ENCODE results near the gene MILR1. TPM values are rescaled to one million over a fixed set of nuclear protein-coding genes. Genes with fewer than 3 reads are reported as not detected.

The MILR1 gene
- total and polyA plus RNA-seq, 4 donors = 1.2 to 3.8 (median 1.9) TPM

DNA sequence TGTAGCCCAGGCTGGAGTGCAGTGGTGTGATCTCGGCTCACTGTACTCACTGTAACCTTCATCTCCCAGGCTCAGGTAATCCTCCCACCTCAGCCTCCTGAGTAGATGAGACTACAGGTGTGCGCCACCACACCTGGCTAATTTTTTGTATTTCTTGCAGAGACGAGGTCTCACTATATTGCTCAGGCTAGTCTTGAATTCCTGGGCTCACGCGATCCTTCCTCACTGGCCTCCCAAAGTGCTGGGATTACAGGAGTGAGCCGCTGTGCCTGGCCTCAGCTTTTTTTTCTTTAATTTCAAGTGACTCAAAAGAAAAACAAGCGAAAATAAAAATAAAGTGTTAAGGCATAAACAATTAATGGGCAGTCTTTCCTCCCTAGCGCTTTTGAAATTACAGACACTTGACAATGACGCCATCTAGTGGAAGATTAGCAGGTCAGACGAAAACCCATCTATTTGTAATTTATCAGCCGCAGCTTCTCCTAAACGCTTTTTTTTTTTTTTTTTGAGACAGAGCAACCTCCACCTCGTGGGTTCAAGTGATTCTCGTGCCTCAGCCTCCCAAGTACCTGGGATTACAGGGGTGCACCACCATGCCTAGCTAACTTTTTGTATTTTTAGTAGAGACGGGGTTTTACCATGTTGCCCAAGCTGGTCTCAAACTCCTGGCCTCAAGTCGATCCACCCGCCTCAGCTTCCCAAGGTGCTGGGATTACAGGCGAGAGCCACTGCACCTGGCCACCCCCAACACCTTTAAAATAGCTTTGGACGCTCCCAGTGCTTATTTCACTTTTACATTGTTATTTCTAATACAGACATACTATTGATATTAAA, 30.2 kb upstream of the MILR1 start:
- Histone ChIP-seq H3K4me1 (ENCODE audit: control insufficient read depth in 4 of 4, insufficient read depth in 4 of 4, low read length in 3 of 4) (no peaks in the 10 kb centered on the region), H3K27me3 (ENCODE audit: control insufficient read depth in 4 of 4, insufficient read depth in 4 of 4, low read length in 3 of 4) (no peaks in the 10 kb centered on the region), H3K36me3 (ENCODE audit: control insufficient read depth in 4 of 4, insufficient read depth in 3 of 4, low read depth in 1 of 4, low read length in 3 of 4) (no peaks in the 10 kb centered on the region), H3K4me3 (ENCODE audit: low read depth in 1 of 3, low read length in 3 of 3) (no peak overlapping the region), H3K27ac (ENCODE audit: low read depth in 1 of 2, low read length in 2 of 2) (no peak overlapping the region), H3K9ac (ENCODE audit: low read depth in 1 of 2, low read length in 2 of 2) (no peak overlapping the region), H3K9me3 (ENCODE audit: control insufficient read depth in 4 of 4, low read length in 3 of 4) (no peaks in the 10 kb centered on the region)
- WGBS = 34% methylated on average over 19 of the region's 19 CpGs
- DNase-seq (ENCODE audit: low spot score) = no peak
- TF ChIP-seq GABPA (IDR thresholded peaks at IDR 0.05 in 1 of 2, conservative IDR thresholded peaks at IDR 0.05 in 1 of 2) (no peak), FOXA1 (IDR thresholded peaks at IDR 0.05) (no peak), HNF4A (conservative IDR thresholded peaks at IDR 0.05) (no peak), HNF4G (IDR thresholded peaks at IDR 0.05) (no peak), JUND (IDR thresholded peaks at IDR 0.05) (no peak), YY1 (IDR thresholded peaks at IDR 0.05) (no peak), RAD21 (IDR thresholded peaks at IDR 0.05) (peak; percentile 88 to 91), TAF1 (conservative IDR thresholded peaks at IDR 0.05) (no peak), SP1 (IDR thresholded peaks at IDR 0.05) (no peak), NR2F2 (IDR thresholded peaks at IDR 0.05) (no peak), RXRA (IDR thresholded peaks at IDR 0.05) (no peak), FOXA2 (IDR thresholded peaks at IDR 0.05) (no peak), EGR1 (IDR thresholded peaks at IDR 0.05; ENCODE audit: low read depth in 2 of 2) (no peak)
- TF ChIP-seq, protein P1, sequence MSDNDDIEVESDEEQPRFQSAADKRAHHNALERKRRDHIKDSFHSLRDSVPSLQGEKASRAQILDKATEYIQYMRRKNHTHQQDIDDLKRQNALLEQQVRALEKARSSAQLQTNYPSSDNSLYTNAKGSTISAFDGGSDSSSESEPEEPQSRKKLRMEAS (IDR thresholded peaks at IDR 0.05) = no peak
- TF ChIP-seq, protein P2, sequence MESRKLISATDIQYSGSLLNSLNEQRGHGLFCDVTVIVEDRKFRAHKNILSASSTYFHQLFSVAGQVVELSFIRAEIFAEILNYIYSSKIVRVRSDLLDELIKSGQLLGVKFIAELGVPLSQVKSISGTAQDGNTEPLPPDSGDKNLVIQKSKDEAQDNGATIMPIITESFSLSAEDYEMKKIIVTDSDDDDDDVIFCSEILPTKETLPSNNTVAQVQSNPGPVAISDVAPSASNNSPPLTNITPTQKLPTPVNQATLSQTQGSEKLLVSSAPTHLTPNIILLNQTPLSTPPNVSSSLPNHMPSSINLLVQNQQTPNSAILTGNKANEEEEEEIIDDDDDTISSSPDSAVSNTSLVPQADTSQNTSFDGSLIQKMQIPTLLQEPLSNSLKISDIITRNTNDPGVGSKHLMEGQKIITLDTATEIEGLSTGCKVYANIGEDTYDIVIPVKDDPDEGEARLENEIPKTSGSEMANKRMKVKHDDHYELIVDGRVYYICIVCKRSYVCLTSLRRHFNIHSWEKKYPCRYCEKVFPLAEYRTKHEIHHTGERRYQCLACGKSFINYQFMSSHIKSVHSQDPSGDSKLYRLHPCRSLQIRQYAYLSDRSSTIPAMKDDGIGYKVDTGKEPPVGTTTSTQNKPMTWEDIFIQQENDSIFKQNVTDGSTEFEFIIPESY (IDR thresholded peaks at IDR 0.05) = no peak
- TF ChIP-seq, protein P3, sequence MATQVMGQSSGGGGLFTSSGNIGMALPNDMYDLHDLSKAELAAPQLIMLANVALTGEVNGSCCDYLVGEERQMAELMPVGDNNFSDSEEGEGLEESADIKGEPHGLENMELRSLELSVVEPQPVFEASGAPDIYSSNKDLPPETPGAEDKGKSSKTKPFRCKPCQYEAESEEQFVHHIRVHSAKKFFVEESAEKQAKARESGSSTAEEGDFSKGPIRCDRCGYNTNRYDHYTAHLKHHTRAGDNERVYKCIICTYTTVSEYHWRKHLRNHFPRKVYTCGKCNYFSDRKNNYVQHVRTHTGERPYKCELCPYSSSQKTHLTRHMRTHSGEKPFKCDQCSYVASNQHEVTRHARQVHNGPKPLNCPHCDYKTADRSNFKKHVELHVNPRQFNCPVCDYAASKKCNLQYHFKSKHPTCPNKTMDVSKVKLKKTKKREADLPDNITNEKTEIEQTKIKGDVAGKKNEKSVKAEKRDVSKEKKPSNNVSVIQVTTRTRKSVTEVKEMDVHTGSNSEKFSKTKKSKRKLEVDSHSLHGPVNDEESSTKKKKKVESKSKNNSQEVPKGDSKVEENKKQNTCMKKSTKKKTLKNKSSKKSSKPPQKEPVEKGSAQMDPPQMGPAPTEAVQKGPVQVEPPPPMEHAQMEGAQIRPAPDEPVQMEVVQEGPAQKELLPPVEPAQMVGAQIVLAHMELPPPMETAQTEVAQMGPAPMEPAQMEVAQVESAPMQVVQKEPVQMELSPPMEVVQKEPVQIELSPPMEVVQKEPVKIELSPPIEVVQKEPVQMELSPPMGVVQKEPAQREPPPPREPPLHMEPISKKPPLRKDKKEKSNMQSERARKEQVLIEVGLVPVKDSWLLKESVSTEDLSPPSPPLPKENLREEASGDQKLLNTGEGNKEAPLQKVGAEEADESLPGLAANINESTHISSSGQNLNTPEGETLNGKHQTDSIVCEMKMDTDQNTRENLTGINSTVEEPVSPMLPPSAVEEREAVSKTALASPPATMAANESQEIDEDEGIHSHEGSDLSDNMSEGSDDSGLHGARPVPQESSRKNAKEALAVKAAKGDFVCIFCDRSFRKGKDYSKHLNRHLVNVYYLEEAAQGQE (IDR thresholded peaks at IDR 0.05) = no peak
- TF ChIP-seq, protein P4, sequence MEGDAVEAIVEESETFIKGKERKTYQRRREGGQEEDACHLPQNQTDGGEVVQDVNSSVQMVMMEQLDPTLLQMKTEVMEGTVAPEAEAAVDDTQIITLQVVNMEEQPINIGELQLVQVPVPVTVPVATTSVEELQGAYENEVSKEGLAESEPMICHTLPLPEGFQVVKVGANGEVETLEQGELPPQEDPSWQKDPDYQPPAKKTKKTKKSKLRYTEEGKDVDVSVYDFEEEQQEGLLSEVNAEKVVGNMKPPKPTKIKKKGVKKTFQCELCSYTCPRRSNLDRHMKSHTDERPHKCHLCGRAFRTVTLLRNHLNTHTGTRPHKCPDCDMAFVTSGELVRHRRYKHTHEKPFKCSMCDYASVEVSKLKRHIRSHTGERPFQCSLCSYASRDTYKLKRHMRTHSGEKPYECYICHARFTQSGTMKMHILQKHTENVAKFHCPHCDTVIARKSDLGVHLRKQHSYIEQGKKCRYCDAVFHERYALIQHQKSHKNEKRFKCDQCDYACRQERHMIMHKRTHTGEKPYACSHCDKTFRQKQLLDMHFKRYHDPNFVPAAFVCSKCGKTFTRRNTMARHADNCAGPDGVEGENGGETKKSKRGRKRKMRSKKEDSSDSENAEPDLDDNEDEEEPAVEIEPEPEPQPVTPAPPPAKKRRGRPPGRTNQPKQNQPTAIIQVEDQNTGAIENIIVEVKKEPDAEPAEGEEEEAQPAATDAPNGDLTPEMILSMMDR (IDR thresholded peaks at IDR 0.05; ENCODE audit: low read depth, low read length, missing input control) = peak; percentile 74

All from liver (tissue), 9 donors.